IPS-20b (cell line): ENCODE data around the gene CYP1A2.
"Not testable (repeated sequence)": the region's sequence is repeated elsewhere in the genome, so short reads cannot be mapped to it uniquely, and the experiment has no call there.

Experiments
- H3K27ac ChIP-seq: one replicate; pipeline ENCODE4 v1.5.1; 2013; ENCODE audit warnings: low read length
- H3K27me3 ChIP-seq: 2 replicates; pipeline ENCODE4 v1.6.1; 2013; ENCODE audit warnings: mild to moderate bottlenecking, low read length, inconsistent platforms; ENCODE audit not compliant: insufficient read depth
- H3K36me3 ChIP-seq: 2 replicates; pipeline ENCODE4 v1.6.1; 2013; ENCODE audit warnings: low read depth, mild to moderate bottlenecking, inconsistent platforms, low read length, moderate library complexity; ENCODE audit not compliant: insufficient read depth
- H3K4me1 ChIP-seq: 2 replicates; pipeline ENCODE4 v1.6.1; 2013; ENCODE audit warnings: mild to moderate bottlenecking, control low read depth, inconsistent platforms, low read length, moderate library complexity; ENCODE audit not compliant: insufficient read depth
- H3K4me3 ChIP-seq: 2 replicates; pipeline ENCODE4 v1.5.1; 2013; ENCODE audit warnings: mild to moderate bottlenecking, low read length, inconsistent platforms
- H3K9ac ChIP-seq: 2 replicates; pipeline ENCODE4 v1.6.1; 2013; ENCODE audit warnings: low read depth, mild to moderate bottlenecking, inconsistent platforms, low read length, moderate library complexity
- H3K9me3 ChIP-seq: 2 replicates; pipeline ENCODE4 v1.6.1; 2013; ENCODE audit warnings: mild to moderate bottlenecking, low read depth, low read length, inconsistent platforms; ENCODE audit not compliant: insufficient read depth

The CYP1A2 gene

GRCh38 chr15:74725845-74726773, 22.5 kb upstream of the CYP1A2 start:
- peaks cover 58% of the 10 kb centered on the region for H3K27me3 ChIP-seq
- H3K9ac ChIP-seq: peak overlapping the region; percentile 51
- no peaks in the 10 kb centered on the region; the same call in 1 of the 2 replicates for H3K4me1 ChIP-seq
- no peak overlapping the region for H3K27ac ChIP-seq
- H3K9me3 ChIP-seq: no peaks in the 10 kb centered on the region
- peak overlapping the region; percentile 76 for H3K4me3 ChIP-seq
- H3K36me3 ChIP-seq: no peaks in the 10 kb centered on the region

- H3K4me3 ChIP-seq: peak overlapping the region; percentile 76; the same call in 1 of the 2 replicates
- H3K4me1 ChIP-seq: no peaks in the 10 kb centered on the region; the same call in 1 of the 2 replicates
These were observed 21.9 kb upstream of the CYP1A2 start for GRCh38 chr15:74726774-74727164.

GRCh38 chr15:74727727-74728126, 20.9 kb upstream of the CYP1A2 start:
- no peaks in the 10 kb centered on the region; the same call in 1 of the 2 replicates for H3K4me1 ChIP-seq
- peaks cover 58% of the 10 kb centered on the region for H3K27me3 ChIP-seq

More at GRCh38 chr15:74726774-74727164, 21.9 kb upstream of the CYP1A2 start:
- no peaks in the 10 kb centered on the region for H3K9me3 ChIP-seq
- H3K9ac ChIP-seq: no peak overlapping the region
- H3K27me3 ChIP-seq: peaks cover 59% of the 10 kb centered on the region
- H3K36me3 ChIP-seq: no peaks in the 10 kb centered on the region
- H3K27ac ChIP-seq: no peak overlapping the region

GRCh38 chr15:74728699-74729098, 19.9 kb upstream of the CYP1A2 start:
- H3K36me3 ChIP-seq, H3K9ac ChIP-seq, H3K4me3 ChIP-seq, H3K4me1 ChIP-seq, H3K27ac ChIP-seq, H3K9me3 ChIP-seq: not testable (repeated sequence)
- H3K27me3 ChIP-seq: peaks cover 52% of the 10 kb centered on the region

More at GRCh38 chr15:74727727-74728126, 20.9 kb upstream of the CYP1A2 start:
- Histone ChIP-seq H3K27ac (no peak overlapping the region), H3K9ac (no peak overlapping the region), H3K36me3 (no peaks in the 10 kb centered on the region), H3K9me3 (no peaks in the 10 kb centered on the region), H3K4me3 (no peak overlapping the region)

- not testable (repeated sequence) for H3K36me3 ChIP-seq, H3K27ac ChIP-seq, H3K9ac ChIP-seq, H3K4me1 ChIP-seq, H3K4me3 ChIP-seq, H3K9me3 ChIP-seq
- peaks cover 52% of the 10 kb centered on the region for H3K27me3 ChIP-seq
These were observed 19.3 kb upstream of the CYP1A2 start for GRCh38 chr15:74729372-74729771.

- H3K36me3 ChIP-seq: no peaks in the 10 kb centered on the region
- no peak overlapping the region for H3K4me3 ChIP-seq
- no peak overlapping the region for H3K9ac ChIP-seq
- peaks cover 48% of the 10 kb centered on the region for H3K27me3 ChIP-seq
- H3K4me1 ChIP-seq: no peaks in the 10 kb centered on the region
- no peak overlapping the region for H3K27ac ChIP-seq
- no peaks in the 10 kb centered on the region for H3K9me3 ChIP-seq
These were observed 17.9 kb upstream of the CYP1A2 start for GRCh38 chr15:74730619-74731316.

GRCh38 chr15:74732846-74733245, 15.8 kb upstream of the CYP1A2 start:
- Histone ChIP-seq H3K4me1 (no peaks in the 10 kb centered on the region), H3K36me3 (no peaks in the 10 kb centered on the region), H3K9ac (no peak overlapping the region), H3K27ac (no peak overlapping the region), H3K27me3 (peaks cover 27% of the 10 kb centered on the region), H3K4me3 (no peak overlapping the region), H3K9me3 (no peaks in the 10 kb centered on the region)

- Histone ChIP-seq H3K36me3 (no peaks in the 10 kb centered on the region), H3K4me3 (no peak overlapping the region), H3K4me1 (no peaks in the 10 kb centered on the region), H3K27ac (no peak overlapping the region), H3K27me3 (peaks cover 24% of the 10 kb centered on the region), H3K9me3 (no peaks in the 10 kb centered on the region), H3K9ac (no peak overlapping the region)
These were observed 15.4 kb upstream of the CYP1A2 start for GRCh38 chr15:74733269-74733668.

GRCh38 chr15:74735305-74735704, 13.3 kb upstream of the CYP1A2 start:
- H3K4me3 ChIP-seq: no peak overlapping the region
- no peaks in the 10 kb centered on the region for H3K36me3 ChIP-seq
- no peaks in the 10 kb centered on the region for H3K9me3 ChIP-seq
- H3K27me3 ChIP-seq: peaks cover 23% of the 10 kb centered on the region
- H3K4me1 ChIP-seq: no peaks in the 10 kb centered on the region
- no peak overlapping the region for H3K9ac ChIP-seq
- H3K27ac ChIP-seq: no peak overlapping the region

- H3K36me3 ChIP-seq, H3K9me3 ChIP-seq, H3K4me3 ChIP-seq, H3K27ac ChIP-seq, H3K9ac ChIP-seq, H3K27me3 ChIP-seq, H3K4me1 ChIP-seq: not testable (repeated sequence)
These were observed 10.4 kb upstream of the CYP1A2 start for GRCh38 chr15:74738239-74738638.

- no peaks in the 10 kb centered on the region for H3K4me1 ChIP-seq
These were observed 6.2 kb upstream of the CYP1A2 start for GRCh38 chr15:74742422-74742821.

More at GRCh38 chr15:74742422-74742821, 6.2 kb upstream of the CYP1A2 start:
- Histone ChIP-seq H3K4me3 (no peak overlapping the region), H3K36me3 (no peaks in the 10 kb centered on the region), H3K27ac (no peak overlapping the region), H3K9me3 (peaks cover 2% of the 10 kb centered on the region; the same call in 1 of the 2 replicates), H3K9ac (no peak overlapping the region), H3K27me3 (no peaks in the 10 kb centered on the region)
